Measurements from ENCODE around the gene ADD2.

ADD2 gene

DNA sequence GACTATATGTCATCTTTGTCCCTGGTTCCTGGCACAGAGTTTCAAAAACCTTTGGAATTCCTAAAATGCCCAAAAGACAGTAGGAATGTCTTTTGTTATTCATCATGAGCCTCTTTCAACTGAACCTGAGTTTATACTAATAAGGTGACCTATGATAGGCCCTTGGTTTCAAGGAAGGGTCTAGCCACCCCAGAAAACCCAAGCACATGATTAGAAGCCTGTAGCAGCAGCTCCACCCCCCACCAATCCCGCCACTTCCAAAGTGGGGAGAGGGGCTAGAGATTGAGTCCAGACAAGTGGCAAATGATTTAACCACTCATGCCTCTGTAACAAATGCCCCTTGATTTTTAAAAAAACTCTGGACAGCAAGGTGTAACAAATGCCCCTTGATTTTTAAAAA lies 56.8 kb downstream of the ADD2 start:
- Histone ChIP-seq H3K9me2 (replicated peaks; ENCODE audit: control insufficient read depth, low read length) (no peaks in the 10 kb centered on the region), H4K20me1 (ENCODE audit: control insufficient read depth, insufficient read depth, low read depth, low read length) (no peaks in the 10 kb centered on the region), H3K4me1 (ENCODE audit: control insufficient read depth, low read length) (no peaks in the 10 kb centered on the region), H3K36me3 (ENCODE audit: control insufficient read depth, low read length) (no peaks in the 10 kb centered on the region), H3F3A (ENCODE audit: control insufficient read depth, insufficient read depth) (no peaks in the 10 kb centered on the region), H3K27ac (ENCODE audit: low read depth, low read length) (no peak overlapping the region), H3K4me2 (ENCODE audit: low read length) (no peak overlapping the region), H3K9me3 (ENCODE audit: control insufficient read depth, insufficient read depth, low read length) (no peaks in the 10 kb centered on the region), H3K4me3 (ENCODE audit: low read length) (no peak overlapping the region), H3K27me3 (ENCODE audit: control insufficient read depth, low read length) (no peaks in the 10 kb centered on the region), H3K79me2 (ENCODE audit: control insufficient read depth, low read length) (no peaks in the 10 kb centered on the region)
- no peak for TF ChIP-seq EZH2phosphoT487 (IDR thresholded peaks at IDR 0.05; ENCODE audit: borderline replicate concordance, low read length)
- TF ChIP-seq, protein P1, sequence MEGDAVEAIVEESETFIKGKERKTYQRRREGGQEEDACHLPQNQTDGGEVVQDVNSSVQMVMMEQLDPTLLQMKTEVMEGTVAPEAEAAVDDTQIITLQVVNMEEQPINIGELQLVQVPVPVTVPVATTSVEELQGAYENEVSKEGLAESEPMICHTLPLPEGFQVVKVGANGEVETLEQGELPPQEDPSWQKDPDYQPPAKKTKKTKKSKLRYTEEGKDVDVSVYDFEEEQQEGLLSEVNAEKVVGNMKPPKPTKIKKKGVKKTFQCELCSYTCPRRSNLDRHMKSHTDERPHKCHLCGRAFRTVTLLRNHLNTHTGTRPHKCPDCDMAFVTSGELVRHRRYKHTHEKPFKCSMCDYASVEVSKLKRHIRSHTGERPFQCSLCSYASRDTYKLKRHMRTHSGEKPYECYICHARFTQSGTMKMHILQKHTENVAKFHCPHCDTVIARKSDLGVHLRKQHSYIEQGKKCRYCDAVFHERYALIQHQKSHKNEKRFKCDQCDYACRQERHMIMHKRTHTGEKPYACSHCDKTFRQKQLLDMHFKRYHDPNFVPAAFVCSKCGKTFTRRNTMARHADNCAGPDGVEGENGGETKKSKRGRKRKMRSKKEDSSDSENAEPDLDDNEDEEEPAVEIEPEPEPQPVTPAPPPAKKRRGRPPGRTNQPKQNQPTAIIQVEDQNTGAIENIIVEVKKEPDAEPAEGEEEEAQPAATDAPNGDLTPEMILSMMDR (IDR thresholded peaks at IDR 0.05; ENCODE audit: low read depth, low read length, poor library complexity, severe bottlenecking), result no peak

DNA sequence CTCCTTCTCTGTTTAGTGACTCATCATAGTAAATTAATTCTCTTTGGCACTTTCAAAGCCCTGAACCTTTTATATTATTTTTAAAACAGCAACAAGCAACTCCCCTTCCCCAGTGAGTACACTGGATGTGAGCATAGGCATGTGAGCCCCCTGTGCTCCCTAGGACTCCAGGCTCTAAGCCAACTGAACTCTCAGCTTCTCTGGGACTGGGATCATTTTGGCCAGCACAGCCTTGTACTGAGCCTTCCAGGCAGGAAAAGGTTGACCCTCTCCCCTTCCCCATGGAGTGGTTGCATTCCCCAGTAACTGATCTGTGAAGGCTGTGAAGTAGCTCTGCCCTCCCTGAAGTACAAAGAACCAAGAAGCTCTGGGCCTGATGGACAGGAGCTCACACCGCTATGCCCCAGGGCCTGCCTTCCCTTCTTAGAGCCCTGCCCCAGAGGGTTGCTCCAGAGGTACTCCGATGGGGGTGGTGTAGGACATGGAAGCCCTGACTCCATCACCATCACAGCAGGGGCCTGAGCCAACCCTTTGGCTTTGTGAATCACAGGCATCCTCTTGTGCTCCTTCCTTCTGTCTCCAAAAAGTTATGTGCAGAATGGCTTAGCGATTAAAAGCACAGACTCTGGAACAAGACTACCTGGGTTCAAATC lies 57.8 kb downstream of the ADD2 start:
- Histone ChIP-seq H3K9me3 (ENCODE audit: control insufficient read depth, insufficient read depth, low read length) (no peaks in the 10 kb centered on the region), H3K4me1 (ENCODE audit: control insufficient read depth, low read length) (no peaks in the 10 kb centered on the region), H3K27me3 (ENCODE audit: control insufficient read depth, low read length) (no peaks in the 10 kb centered on the region), H3K4me2 (ENCODE audit: low read length) (no peak overlapping the region), H3F3A (ENCODE audit: control insufficient read depth, insufficient read depth) (no peaks in the 10 kb centered on the region), H4K20me1 (ENCODE audit: control insufficient read depth, insufficient read depth, low read depth, low read length) (no peaks in the 10 kb centered on the region), H3K36me3 (ENCODE audit: control insufficient read depth, low read length) (no peaks in the 10 kb centered on the region), H3K4me3 (ENCODE audit: low read length) (no peak overlapping the region), H3K79me2 (ENCODE audit: control insufficient read depth, low read length) (no peaks in the 10 kb centered on the region), H3K27ac (ENCODE audit: low read depth, low read length) (no peak overlapping the region), H3K9me2 (replicated peaks; ENCODE audit: control insufficient read depth, low read length) (no peaks in the 10 kb centered on the region)
- no peak for TF ChIP-seq EZH2phosphoT487 (IDR thresholded peaks at IDR 0.05; ENCODE audit: borderline replicate concordance, low read length)
- TF ChIP-seq, protein P1 (IDR thresholded peaks at IDR 0.05; ENCODE audit: low read depth, low read length, poor library complexity, severe bottlenecking), result no peak

DNA sequence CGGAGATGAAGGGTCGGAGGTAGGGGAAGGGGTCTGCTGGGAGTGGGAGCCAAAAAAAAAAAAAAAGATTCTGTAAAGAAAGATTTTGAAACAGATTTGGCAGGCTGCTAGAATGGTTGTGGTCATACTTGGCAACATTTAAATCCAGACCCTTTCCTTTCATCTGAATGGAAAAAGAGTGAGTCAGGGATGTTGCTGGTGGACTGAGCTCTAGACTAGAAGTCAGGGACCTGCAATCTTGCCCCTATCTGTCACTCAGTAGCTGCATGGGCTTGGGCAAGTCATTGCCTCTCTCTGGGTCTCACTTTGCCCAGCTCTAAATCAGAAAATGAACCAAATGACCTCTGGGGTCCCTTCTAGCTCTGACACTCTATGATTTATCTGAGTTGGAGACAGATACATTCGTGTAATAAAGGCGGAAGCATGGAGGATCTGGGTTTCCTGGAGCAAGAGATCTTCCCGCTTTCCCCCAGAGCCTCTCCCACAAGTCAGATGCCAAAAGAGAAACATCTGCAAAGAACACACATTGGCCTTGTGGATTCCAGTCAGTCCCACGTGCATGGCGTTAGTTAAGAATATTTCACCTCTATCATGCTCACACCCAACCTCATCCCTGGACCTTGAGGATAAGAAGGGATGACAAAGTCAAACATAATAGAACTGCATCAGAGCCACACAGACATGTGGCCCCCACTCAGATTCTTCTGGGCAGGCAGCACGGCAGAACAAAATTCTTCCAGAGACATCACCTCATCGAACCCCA lies 58.5 kb downstream of the ADD2 start:
- Histone ChIP-seq H3K9me3 (ENCODE audit: control insufficient read depth, insufficient read depth, low read length) (no peaks in the 10 kb centered on the region), H3K4me3 (ENCODE audit: low read length) (no peak overlapping the region), H3K9me2 (replicated peaks; ENCODE audit: control insufficient read depth, low read length) (no peaks in the 10 kb centered on the region), H3K27me3 (ENCODE audit: control insufficient read depth, low read length) (no peaks in the 10 kb centered on the region), H3K27ac (ENCODE audit: low read depth, low read length) (no peak overlapping the region), H3K4me2 (ENCODE audit: low read length) (no peak overlapping the region), H3F3A (ENCODE audit: control insufficient read depth, insufficient read depth) (no peaks in the 10 kb centered on the region), H3K79me2 (ENCODE audit: control insufficient read depth, low read length) (no peaks in the 10 kb centered on the region), H4K20me1 (ENCODE audit: control insufficient read depth, insufficient read depth, low read depth, low read length) (no peaks in the 10 kb centered on the region), H3K4me1 (ENCODE audit: control insufficient read depth, low read length) (no peaks in the 10 kb centered on the region), H3K36me3 (ENCODE audit: control insufficient read depth, low read length) (no peaks in the 10 kb centered on the region)
- TF ChIP-seq, protein P1 (IDR thresholded peaks at IDR 0.05; ENCODE audit: low read depth, low read length, poor library complexity, severe bottlenecking), result no peak
- no peak for TF ChIP-seq EZH2phosphoT487 (IDR thresholded peaks at IDR 0.05; ENCODE audit: borderline replicate concordance, low read length)

All from DOHH2 (cell line).